ENCODE data around the gene PRKG2. TPM values are rescaled to one million over a fixed set of nuclear protein-coding genes. Genes with fewer than 3 reads are reported as not detected.
A peak's percentile ranks its signal among the peaks of the same experiment; 100 is the strongest.

PRKG2 gene
- total RNA-seq, result under 1 TPM; 0.12 to 0.58 TPM

- Mint-ChIP-seq H3K36me3 (no peaks in the 10 kb centered on the region), H3K4me1 (peaks cover 10% of the 10 kb centered on the region), H3K27ac (no peak within 1 kb of the TSS), H3K4me3 (peak within 1 kb of the TSS; percentile 66), H3K9me3 (peaks cover under 1% of the 10 kb centered on the region), H3K27me3 (peaks cover 56% of the 10 kb centered on the region)
- DNase-seq, result peak; percentile 18
These were observed at the start of gene PRKG2 for GRCh38 chr4:81214881-81215868. TSS of gene PRKG2 (minus strand) at chr4:81215222. CDS start at chr4:81205047, 10,175 bp downstream.

GRCh38 chr4:81260443-81261101 lies 45.5 kb upstream of the PRKG2 start:
- peaks cover 4% of the 10 kb centered on the region for H3K27me3 Mint-ChIP-seq
- peaks cover 2% of the 10 kb centered on the region for H3K9me3 Mint-ChIP-seq
- DNase-seq, result no peak
- no peak overlapping the region for H3K4me3 Mint-ChIP-seq
- H3K27ac Mint-ChIP-seq, result no peak overlapping the region
- no peaks in the 10 kb centered on the region for H3K36me3 Mint-ChIP-seq
- H3K4me1 Mint-ChIP-seq, result no peaks in the 10 kb centered on the region

GRCh38 chr4:81258841-81259550 lies 44.0 kb upstream of the PRKG2 start:
- H3K36me3 Mint-ChIP-seq, result no peaks in the 10 kb centered on the region
- no peak overlapping the region for H3K4me3 Mint-ChIP-seq
- DNase-seq, result no peak
- peaks cover 4% of the 10 kb centered on the region for H3K27me3 Mint-ChIP-seq
- H3K9me3 Mint-ChIP-seq, result no peaks in the 10 kb centered on the region
- no peaks in the 10 kb centered on the region for H3K4me1 Mint-ChIP-seq
- no peak overlapping the region for H3K27ac Mint-ChIP-seq

GRCh38 chr4:81257816-81258215 lies 42.8 kb upstream of the PRKG2 start:
- H3K27ac Mint-ChIP-seq, result no peak overlapping the region
- peaks cover 4% of the 10 kb centered on the region for H3K27me3 Mint-ChIP-seq
- no peaks in the 10 kb centered on the region for H3K9me3 Mint-ChIP-seq
- no peak for DNase-seq
- no peak overlapping the region for H3K4me3 Mint-ChIP-seq
- no peaks in the 10 kb centered on the region for H3K36me3 Mint-ChIP-seq
- no peaks in the 10 kb centered on the region for H3K4me1 Mint-ChIP-seq

GRCh38 chr4:81257021-81257420 lies 42.0 kb upstream of the PRKG2 start:
- H3K4me3 Mint-ChIP-seq, result no peak overlapping the region
- no peak overlapping the region for H3K27ac Mint-ChIP-seq
- H3K36me3 Mint-ChIP-seq, result no peaks in the 10 kb centered on the region
- H3K9me3 Mint-ChIP-seq, result no peaks in the 10 kb centered on the region
- H3K27me3 Mint-ChIP-seq, result peaks cover 4% of the 10 kb centered on the region
- no peaks in the 10 kb centered on the region for H3K4me1 Mint-ChIP-seq
- no peak for DNase-seq

- no peak for DNase-seq
- H3K36me3 Mint-ChIP-seq, result no peaks in the 10 kb centered on the region
- peaks cover 2% of the 10 kb centered on the region for H3K27me3 Mint-ChIP-seq
- no peak overlapping the region for H3K27ac Mint-ChIP-seq
- no peaks in the 10 kb centered on the region for H3K4me1 Mint-ChIP-seq
- no peaks in the 10 kb centered on the region for H3K9me3 Mint-ChIP-seq
- no peak overlapping the region for H3K4me3 Mint-ChIP-seq
These were observed 41.3 kb upstream of the PRKG2 start for GRCh38 chr4:81256059-81256970.

GRCh38 chr4:81255524-81255923 lies 40.5 kb upstream of the PRKG2 start:
- no peak for DNase-seq
- Mint-ChIP-seq H3K9me3 (no peaks in the 10 kb centered on the region), H3K27me3 (no peaks in the 10 kb centered on the region), H3K27ac (no peak overlapping the region), H3K4me1 (no peaks in the 10 kb centered on the region), H3K4me3 (no peak overlapping the region), H3K36me3 (no peaks in the 10 kb centered on the region)

GRCh38 chr4:81250430-81250829 lies 35.4 kb upstream of the PRKG2 start:
- DNase-seq, result no peak
- Mint-ChIP-seq H3K27me3 (peaks cover 4% of the 10 kb centered on the region), H3K9me3 (no peaks in the 10 kb centered on the region), H3K4me3 (no peak overlapping the region), H3K36me3 (no peaks in the 10 kb centered on the region), H3K4me1 (no peaks in the 10 kb centered on the region), H3K27ac (no peak overlapping the region)

GRCh38 chr4:81245218-81246009 lies 30.4 kb upstream of the PRKG2 start:
- Mint-ChIP-seq H3K9me3 (no peaks in the 10 kb centered on the region), H3K4me1 (no peaks in the 10 kb centered on the region), H3K36me3 (no peaks in the 10 kb centered on the region), H3K27me3 (peaks cover 4% of the 10 kb centered on the region), H3K4me3 (no peak overlapping the region), H3K27ac (no peak overlapping the region)
- DNase-seq, result no peak

- no peak overlapping the region for H3K4me3 Mint-ChIP-seq
- H3K4me1 Mint-ChIP-seq, result no peaks in the 10 kb centered on the region
- peaks cover 7% of the 10 kb centered on the region for H3K27me3 Mint-ChIP-seq
- H3K9me3 Mint-ChIP-seq, result no peaks in the 10 kb centered on the region
- no peaks in the 10 kb centered on the region for H3K36me3 Mint-ChIP-seq
- no peak overlapping the region for H3K27ac Mint-ChIP-seq
- no peak for DNase-seq
These were observed 22.8 kb upstream of the PRKG2 start for GRCh38 chr4:81237791-81238190.

- H3K27ac Mint-ChIP-seq, result no peak overlapping the region
- no peak overlapping the region for H3K4me3 Mint-ChIP-seq
- H3K9me3 Mint-ChIP-seq, result peaks cover 4% of the 10 kb centered on the region
- no peak for DNase-seq
- peaks cover 7% of the 10 kb centered on the region for H3K27me3 Mint-ChIP-seq
- peaks cover 3% of the 10 kb centered on the region for H3K36me3 Mint-ChIP-seq
- H3K4me1 Mint-ChIP-seq, result no peaks in the 10 kb centered on the region
These were observed 21.1 kb upstream of the PRKG2 start for GRCh38 chr4:81235982-81236749.

- no peak for DNase-seq
- Mint-ChIP-seq H3K9me3 (peaks cover 4% of the 10 kb centered on the region), H3K4me1 (no peaks in the 10 kb centered on the region), H3K27ac (no peak overlapping the region), H3K4me3 (no peak overlapping the region), H3K27me3 (peaks cover 14% of the 10 kb centered on the region), H3K36me3 (peaks cover 3% of the 10 kb centered on the region)
These were observed 12.9 kb upstream of the PRKG2 start for GRCh38 chr4:81227968-81228367.

- DNase-seq, result no peak
- H3K4me3 Mint-ChIP-seq, result no peak overlapping the region
- peaks cover 3% of the 10 kb centered on the region for H3K36me3 Mint-ChIP-seq
- H3K9me3 Mint-ChIP-seq, result peaks cover 3% of the 10 kb centered on the region
- no peak overlapping the region for H3K27ac Mint-ChIP-seq
- peaks cover 14% of the 10 kb centered on the region for H3K27me3 Mint-ChIP-seq
- H3K4me1 Mint-ChIP-seq, result no peaks in the 10 kb centered on the region
These were observed 12.1 kb upstream of the PRKG2 start for GRCh38 chr4:81227138-81227537.

Measured in activated naive CD8-positive, alpha-beta T cell treated with anti-CD3 and anti-CD28 coated beads for 36 hours (primary cell).